ENCODE measurements around the gene CD9.

The CD9 gene

DNA sequence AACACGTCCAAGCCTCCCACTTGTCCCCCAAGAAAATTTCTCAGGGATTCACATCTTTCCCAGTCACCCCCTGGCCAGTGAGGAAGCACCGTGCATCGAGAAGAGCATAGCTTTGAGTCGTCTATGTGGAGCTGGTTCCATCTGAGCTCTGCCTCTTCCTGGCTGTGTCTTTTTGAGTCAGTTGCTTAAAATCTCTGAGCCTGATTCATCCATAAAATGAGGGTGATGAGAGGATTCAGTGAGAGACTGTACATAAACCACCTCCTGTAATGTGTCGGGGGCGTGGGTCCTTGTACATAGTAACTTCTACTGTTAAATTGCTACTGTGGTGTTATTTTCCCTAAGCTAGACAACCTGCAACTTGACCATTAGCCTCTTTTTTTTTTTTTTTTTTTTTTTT, 13.8 kb downstream of the CD9 start:
- FAIRE-seq, result no peak
- TF ChIP-seq, protein P1, sequence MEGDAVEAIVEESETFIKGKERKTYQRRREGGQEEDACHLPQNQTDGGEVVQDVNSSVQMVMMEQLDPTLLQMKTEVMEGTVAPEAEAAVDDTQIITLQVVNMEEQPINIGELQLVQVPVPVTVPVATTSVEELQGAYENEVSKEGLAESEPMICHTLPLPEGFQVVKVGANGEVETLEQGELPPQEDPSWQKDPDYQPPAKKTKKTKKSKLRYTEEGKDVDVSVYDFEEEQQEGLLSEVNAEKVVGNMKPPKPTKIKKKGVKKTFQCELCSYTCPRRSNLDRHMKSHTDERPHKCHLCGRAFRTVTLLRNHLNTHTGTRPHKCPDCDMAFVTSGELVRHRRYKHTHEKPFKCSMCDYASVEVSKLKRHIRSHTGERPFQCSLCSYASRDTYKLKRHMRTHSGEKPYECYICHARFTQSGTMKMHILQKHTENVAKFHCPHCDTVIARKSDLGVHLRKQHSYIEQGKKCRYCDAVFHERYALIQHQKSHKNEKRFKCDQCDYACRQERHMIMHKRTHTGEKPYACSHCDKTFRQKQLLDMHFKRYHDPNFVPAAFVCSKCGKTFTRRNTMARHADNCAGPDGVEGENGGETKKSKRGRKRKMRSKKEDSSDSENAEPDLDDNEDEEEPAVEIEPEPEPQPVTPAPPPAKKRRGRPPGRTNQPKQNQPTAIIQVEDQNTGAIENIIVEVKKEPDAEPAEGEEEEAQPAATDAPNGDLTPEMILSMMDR (IDR thresholded peaks at IDR 0.05; ENCODE audit: insufficient read depth, missing control alignments), result no peak
- no peak for DNase-seq (ENCODE audit: insufficient read length, low spot score)

DNA sequence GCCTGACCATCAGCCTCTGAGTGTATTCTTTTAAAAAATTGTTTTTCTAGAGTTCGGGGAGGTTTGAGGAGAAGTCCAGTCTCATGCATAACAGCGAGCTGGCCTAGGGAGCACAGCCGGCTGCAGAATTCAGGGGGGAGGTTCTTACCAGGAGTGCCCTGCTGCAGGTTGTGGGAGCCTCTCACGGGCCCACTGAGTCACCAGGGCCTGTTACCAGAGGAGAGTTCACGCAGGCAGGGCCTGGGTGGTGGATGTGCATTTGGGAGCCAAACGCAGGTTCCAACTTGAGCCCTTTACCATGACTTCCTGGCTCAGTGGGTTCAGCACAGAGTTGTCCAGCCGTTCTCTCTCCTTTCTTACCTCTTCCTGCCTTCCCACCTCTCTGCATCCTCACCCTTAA, 14.4 kb downstream of the CD9 start:
- FAIRE-seq, result no peak
- TF ChIP-seq, protein P1 (IDR thresholded peaks at IDR 0.05; ENCODE audit: insufficient read depth, missing control alignments), result no peak
- no peak for DNase-seq (ENCODE audit: insufficient read length, low spot score)

DNA sequence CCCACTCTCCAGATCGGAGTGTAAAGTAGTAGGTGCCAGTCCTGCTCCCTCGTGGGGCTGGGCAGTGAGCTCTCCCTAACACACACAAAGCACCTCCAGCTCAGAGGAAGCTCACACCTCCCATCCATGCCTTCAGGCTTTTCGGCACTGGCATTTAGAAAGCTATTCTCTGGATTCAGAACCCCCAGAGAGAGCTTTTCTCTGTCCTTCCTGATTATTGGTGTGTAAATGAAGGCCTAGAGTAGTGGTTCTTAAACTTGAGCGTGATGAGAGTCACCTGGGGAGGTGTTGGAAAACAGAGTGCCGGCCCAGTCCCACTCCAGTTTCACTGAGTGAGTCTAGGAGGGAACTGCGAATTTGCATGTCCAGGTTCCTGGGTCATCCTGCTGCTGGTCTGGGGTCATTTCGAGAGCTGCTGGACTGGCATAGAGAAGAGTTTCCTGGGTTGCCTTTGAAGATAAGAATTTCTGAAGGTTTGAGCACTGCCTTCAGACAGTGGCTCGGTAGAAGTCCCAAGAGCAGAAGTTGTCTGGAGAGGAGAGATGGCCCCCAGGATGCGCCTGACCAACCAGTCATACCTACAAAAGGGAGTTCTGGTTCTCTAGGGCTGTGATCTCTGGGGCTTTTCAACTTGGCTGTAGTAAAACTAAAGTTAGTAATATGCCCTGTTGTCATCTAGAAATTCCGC, 15.1 kb downstream of the CD9 start:
- FAIRE-seq, result no peak
- no peak for DNase-seq (ENCODE audit: insufficient read length, low spot score)
- TF ChIP-seq, protein P1 (IDR thresholded peaks at IDR 0.05; ENCODE audit: insufficient read depth, missing control alignments), result no peak

DNA sequence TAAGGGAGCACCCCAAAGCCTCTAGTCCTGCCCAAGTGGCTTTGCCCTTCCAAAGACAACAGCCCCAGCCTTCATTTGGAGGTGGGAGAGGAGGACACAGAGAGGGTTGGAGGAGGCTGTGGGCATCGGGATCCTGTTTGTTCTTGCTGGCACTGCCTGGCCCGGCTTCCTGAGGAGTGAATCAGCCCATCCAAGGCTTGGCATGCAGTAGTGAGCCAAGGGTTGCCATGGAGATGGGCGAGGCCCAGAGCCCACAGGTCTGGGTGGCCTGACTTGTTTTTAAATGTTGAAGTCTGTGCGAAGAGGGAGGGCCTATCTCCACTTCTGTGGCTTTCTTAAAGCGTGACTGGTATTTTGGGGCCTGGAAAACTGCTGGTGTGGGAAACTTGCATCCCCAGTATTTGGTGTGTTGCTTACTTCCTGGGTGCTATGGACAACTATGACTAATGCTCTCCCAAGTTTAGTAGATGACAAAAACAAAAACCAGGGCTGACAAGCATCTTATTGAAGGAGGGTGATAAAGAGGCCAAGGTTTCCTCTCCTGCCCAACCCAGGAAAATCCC, 15.8 kb downstream of the CD9 start:
- TF ChIP-seq, protein P1 (IDR thresholded peaks at IDR 0.05; ENCODE audit: insufficient read depth, missing control alignments), result no peak
- DNase-seq (ENCODE audit: insufficient read length, low spot score) (no peak), FAIRE-seq (no peak)

DNA sequence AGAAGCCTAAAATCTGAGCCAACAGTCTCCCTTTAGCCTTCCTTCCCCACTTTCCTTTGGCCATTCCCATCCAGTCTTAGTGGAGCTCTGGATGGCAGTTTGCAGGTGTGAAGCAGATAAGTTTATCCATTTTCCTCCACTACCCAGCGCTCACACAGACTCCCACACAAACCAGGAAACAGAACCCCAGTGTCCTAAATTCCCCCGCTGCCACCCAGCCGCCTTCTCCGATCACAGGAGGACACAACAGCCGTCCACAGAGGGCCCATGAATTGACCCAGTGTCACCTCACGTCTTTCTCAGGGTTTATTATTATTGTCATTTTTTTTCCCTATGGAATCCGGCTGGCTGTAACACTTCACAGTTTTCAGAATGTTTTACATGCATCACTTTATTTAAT, 16.4 kb downstream of the CD9 start:
- TF ChIP-seq, protein P1 (IDR thresholded peaks at IDR 0.05; ENCODE audit: insufficient read depth, missing control alignments), result no peak
- FAIRE-seq, result no peak
- DNase-seq (ENCODE audit: insufficient read length, low spot score), result no peak

DNA sequence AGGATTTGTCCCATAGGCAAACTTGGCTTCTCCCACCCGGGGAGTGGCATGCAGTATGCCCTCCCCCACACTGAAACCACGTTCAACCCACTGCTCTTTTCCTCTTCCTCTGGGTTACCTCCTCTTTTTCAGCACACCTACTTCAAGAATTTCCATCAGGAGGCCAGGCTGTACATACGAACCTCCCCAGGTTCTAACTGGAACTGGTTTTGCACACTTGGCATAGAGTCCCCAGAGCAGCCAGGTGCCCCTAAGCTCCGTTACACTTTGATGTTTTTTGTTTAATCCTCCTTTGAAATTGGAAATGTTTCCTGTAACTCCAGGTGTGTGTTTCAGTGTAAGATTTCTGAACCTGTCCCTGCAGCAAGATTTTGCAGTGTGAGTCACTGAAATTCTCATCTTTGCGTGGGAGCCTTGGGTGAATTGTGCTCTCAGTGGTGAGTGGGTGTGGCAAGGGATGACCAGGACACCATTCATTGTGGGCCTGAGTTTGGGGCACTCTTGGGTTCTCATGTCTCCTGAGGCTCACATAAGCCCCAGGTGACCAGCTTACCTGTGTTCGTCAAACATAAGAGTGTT, 18.2 kb downstream of the CD9 start:
- TF ChIP-seq, protein P1 (IDR thresholded peaks at IDR 0.05; ENCODE audit: insufficient read depth, missing control alignments), result no peak
- DNase-seq (ENCODE audit: insufficient read length, low spot score), result no peak
- no peak for FAIRE-seq

DNA sequence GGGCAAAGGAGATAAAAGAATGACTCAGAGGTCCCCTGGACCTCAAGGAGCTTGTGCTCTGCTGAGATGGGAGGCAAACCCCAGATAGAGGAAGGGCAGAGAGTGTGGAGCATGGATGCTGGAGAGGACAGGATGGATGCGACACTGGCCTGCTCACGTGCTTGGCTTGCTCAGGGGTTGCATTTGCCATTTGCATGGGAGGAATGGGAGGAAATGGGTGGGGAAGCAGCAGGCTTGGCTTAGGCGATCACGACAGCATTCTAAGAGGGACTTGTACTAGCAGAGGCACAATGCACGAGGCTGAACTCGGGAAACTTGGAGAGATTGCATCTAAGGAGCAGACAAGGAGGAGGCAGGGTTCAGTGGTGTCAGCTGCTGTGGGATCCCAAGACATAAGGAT, 19.8 kb downstream of the CD9 start:
- TF ChIP-seq, protein P1 (IDR thresholded peaks at IDR 0.05; ENCODE audit: insufficient read depth, missing control alignments), result no peak
- FAIRE-seq (no peak), DNase-seq (ENCODE audit: insufficient read length, low spot score) (no peak)

Data from D721Med (cell line).